Hepatocyte (in vitro differentiated cells): ENCODE data around the gene MAP4K3. TPM values are rescaled to one million over a fixed set of nuclear protein-coding genes. Genes with fewer than 3 reads are reported as not detected.

ENCODE experiments used
- DNase-seq: peaks from one replicate; pipeline ENCODE4 v3.0.0-alpha.2; 2016; ENCODE audit warnings: low spot score
- H2AFZ ChIP-seq: fragments of 200-600 bp; sonication (generic); 2 replicates; pipeline ENCODE4 v1.6.0; 2016; ENCODE audit warnings: antibody characterized with exemption, mild to moderate bottlenecking
- H3K27ac ChIP-seq: fragments of 200-600 bp; sonication (generic); 2 replicates; pipeline ENCODE4 v1.5.1; 2016; ENCODE audit warnings: mild to moderate bottlenecking
- H3K27me3 ChIP-seq: fragments of 200-600 bp; sonication (generic); 2 replicates; pipeline ENCODE4 v1.6.1; 2016
- H3K36me3 ChIP-seq: fragments of 200-600 bp; sonication (generic); replicated peaks from 2 replicates; pipeline ENCODE4 v1.5.1; 2016; ENCODE audit warnings: low read depth; ENCODE audit not compliant: insufficient read depth
- H3K4me1 ChIP-seq: fragments of 200-600 bp; sonication (generic); 2 replicates; pipeline ENCODE4 v1.5.1; 2016; ENCODE audit warnings: mild to moderate bottlenecking, moderate library complexity; ENCODE audit not compliant: insufficient read depth
- H3K4me2 ChIP-seq: fragments of 200-600 bp; sonication (generic); 2 replicates; pipeline ENCODE4 v1.6.0; 2016
- H3K4me3 ChIP-seq: fragments of 200-600 bp; sonication (generic); 2 replicates; pipeline ENCODE4 v1.5.1; 2016; ENCODE audit warnings: mild to moderate bottlenecking
- H3K79me2 ChIP-seq: fragments of 200-600 bp; sonication (generic); 2 replicates; pipeline ENCODE4 v1.6.0; 2017; ENCODE audit warnings: mild to moderate bottlenecking
- H3K9me2 ChIP-seq: fragments of 200-600 bp; sonication (generic); replicated peaks from 2 replicates; pipeline ENCODE4 v1.6.0; 2017; ENCODE audit warnings: mild to moderate bottlenecking; ENCODE audit not compliant: insufficient read depth
- H3K9me3 ChIP-seq: fragments of 200-600 bp; sonication (generic); 2 replicates; pipeline ENCODE4 v1.5.1; 2016; ENCODE audit warnings: low read depth, mild to moderate bottlenecking
- H4K20me1 ChIP-seq: fragments of 200-600 bp; sonication (generic); 2 replicates; pipeline ENCODE4 v1.6.0; 2016; ENCODE audit warnings: mild to moderate bottlenecking; ENCODE audit not compliant: insufficient read depth, poor library complexity, severe bottlenecking
- CTCF ChIP-seq: fragments of 200-600 bp; sonication (generic); IDR thresholded peaks from 2 replicates; pipeline ENCODE4 v1.5.1; 2016; ENCODE audit warnings: antibody characterized with exemption, mild to moderate bottlenecking; ENCODE audit not compliant: poor library complexity
- EZH2 ChIP-seq: fragments of 200-600 bp; sonication (generic); IDR thresholded peaks from 2 replicates; pipeline ENCODE4 v1.6.1; 2016; ENCODE audit warnings: antibody characterized with exemption, mild to moderate bottlenecking, borderline replicate concordance
- EZH2phosphoT487 ChIP-seq: fragments of 200-600 bp; sonication (generic); IDR thresholded peaks from one replicate; pipeline ENCODE4 v1.6.1; 2018; ENCODE audit warnings: antibody characterized with exemption, mild to moderate bottlenecking, low read depth, moderate library complexity; ENCODE audit not compliant: unreplicated experiment, severe bottlenecking
- WGBS: methylation state at CpG from one replicate; pipeline ENCODE4 v1.1.6; 2016; ENCODE audit warnings: low lambda C conversion rate; ENCODE audit errors: missing lambda C conversion rate; 5-methylcytosine and 5-hydroxymethylcytosine counted together
- polyA plus RNA-seq: library from polyadenylated mRNA; unstranded; fragments of >200 nt; fragmentation: Nextera tagmentation; extraction: Ambion mirVana; gene quantifications from 2 replicates; pipeline ENCODE4 v1.2.1, GENCODE V29; 2016
- total RNA-seq: library from RNA; depleted of rRNA; stranded (reverse); fragments of >200 nt; gene quantifications from 2 replicates; pipeline ENCODE4 v1.2.3, GENCODE V29; 2014

The MAP4K3 gene
- total and polyA plus RNA-seq, 2 experiments from 2014 or later: 24.5 to 65.1 TPM

DNA sequence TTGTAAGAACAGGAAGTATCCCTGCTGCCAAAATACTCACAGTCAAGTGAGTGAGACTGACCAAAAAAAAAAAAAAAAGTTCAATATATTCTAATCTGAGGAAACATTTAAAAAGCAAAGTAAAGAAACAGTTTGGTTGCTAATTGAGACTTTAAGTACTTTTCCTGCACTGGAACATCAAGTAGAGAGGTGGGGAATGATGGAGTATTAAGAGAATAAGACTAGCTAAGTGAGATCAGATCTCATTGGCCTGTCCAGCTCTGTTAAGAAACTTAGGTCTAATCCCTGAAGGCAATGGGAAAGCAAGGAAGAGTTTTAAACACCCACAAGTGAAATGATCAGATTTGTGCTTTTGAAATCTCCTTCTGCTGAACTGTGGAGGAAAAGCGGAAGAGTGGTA is 27.8 kb upstream of the MAP4K3 start:
- no peak for DNase-seq
- 0% methylated on average over 1 of the region's 1 CpG for WGBS
- H2AFZ ChIP-seq: no peak overlapping the region
- no peaks in the 10 kb centered on the region for H3K9me2 ChIP-seq
- no peaks in the 10 kb centered on the region for H4K20me1 ChIP-seq
- H3K27ac ChIP-seq: no peak overlapping the region
- no peak overlapping the region for H3K4me3 ChIP-seq
- no peaks in the 10 kb centered on the region for H3K79me2 ChIP-seq
- peaks cover 24% of the 10 kb centered on the region for H3K4me1 ChIP-seq
- no peak overlapping the region for H3K4me2 ChIP-seq
- no peaks in the 10 kb centered on the region for H3K9me3 ChIP-seq
- H3K27me3 ChIP-seq: no peaks in the 10 kb centered on the region
- no peak for TF ChIP-seq EZH2phosphoT487
- TF ChIP-seq CTCF: no peak
- no peaks in the 10 kb centered on the region for H3K36me3 ChIP-seq

- Histone ChIP-seq H2AFZ (no peak overlapping the region), H3K9me2 (no peaks in the 10 kb centered on the region), H3K27me3 (no peaks in the 10 kb centered on the region), H3K79me2 (no peaks in the 10 kb centered on the region), H3K36me3 (no peaks in the 10 kb centered on the region), H3K9me3 (no peaks in the 10 kb centered on the region), H4K20me1 (no peaks in the 10 kb centered on the region), H3K4me1 (no peaks in the 10 kb centered on the region), H3K4me2 (no peak overlapping the region), H3K4me3 (no peak overlapping the region), H3K27ac (no peak overlapping the region)
- WGBS: 86% methylated on average over 2 of the region's 2 CpGs
- TF ChIP-seq CTCF (no peak), EZH2 (no peak), EZH2phosphoT487 (no peak)
- no peak for DNase-seq
Measured at GRCh38 chr2:39455826-39456225, 18.7 kb upstream of the MAP4K3 start.

- Histone ChIP-seq H3K4me2 (no peak overlapping the region), H2AFZ (no peak overlapping the region), H3K4me3 (no peak overlapping the region), H3K36me3 (no peaks in the 10 kb centered on the region), H3K9me3 (no peaks in the 10 kb centered on the region), H3K27ac (no peak overlapping the region), H4K20me1 (no peaks in the 10 kb centered on the region), H3K27me3 (no peaks in the 10 kb centered on the region), H3K9me2 (no peaks in the 10 kb centered on the region), H3K79me2 (no peaks in the 10 kb centered on the region), H3K4me1 (no peaks in the 10 kb centered on the region)
- TF ChIP-seq EZH2phosphoT487: no peak
- TF ChIP-seq CTCF: no peak
- TF ChIP-seq EZH2: no peak
- 98% methylated on average over 5 of the region's 5 CpGs for WGBS
- DNase-seq: no peak
Measured at GRCh38 chr2:39452396-39452795, 15.3 kb upstream of the MAP4K3 start.

GRCh38 chr2:39451954-39452353 is 14.9 kb upstream of the MAP4K3 start:
- H3K79me2 ChIP-seq: no peaks in the 10 kb centered on the region
- no peak overlapping the region for H2AFZ ChIP-seq
- DNase-seq: no peak
- H3K9me2 ChIP-seq: no peaks in the 10 kb centered on the region
- no peaks in the 10 kb centered on the region for H3K9me3 ChIP-seq
- no peaks in the 10 kb centered on the region for H3K27me3 ChIP-seq
- no peak overlapping the region for H3K4me2 ChIP-seq
- H4K20me1 ChIP-seq: no peaks in the 10 kb centered on the region
- no peaks in the 10 kb centered on the region for H3K4me1 ChIP-seq
- no peak overlapping the region for H3K4me3 ChIP-seq
- TF ChIP-seq CTCF: no peak
- TF ChIP-seq EZH2phosphoT487: no peak
- TF ChIP-seq EZH2: no peak
- no peak overlapping the region for H3K27ac ChIP-seq
- H3K36me3 ChIP-seq: no peaks in the 10 kb centered on the region
